ENCODE data around the gene FAM117B.

FAM117B gene

GRCh38 chr2:202634556-202635427 is at the start of gene FAM117B:
Gene FAM117B, plus strand, starts transcription at chr2:202634969. Its CDS starts 219 bp downstream, at chr2:202635188.
- no peaks in the 10 kb centered on the region for H3K9me3 ChIP-seq (ENCODE audit: insufficient read depth, low read length, severe bottlenecking)
- peak within 1 kb of the TSS; percentile 91 for H3K9ac ChIP-seq (ENCODE audit: low read depth, low read length)
- TF ChIP-seq CTCF (IDR thresholded peaks at IDR 0.05; ENCODE audit: borderline replicate concordance, extremely low read depth, low read length, poor library complexity, severe bottlenecking) (peak; percentile 17), EZH2 (IDR thresholded peaks at IDR 0.05; ENCODE audit: borderline replicate concordance, low read depth, low read length, severe bottlenecking) (no peak)
- DNase-seq (peak; percentile 99), ATAC-seq (ENCODE audit: insufficient read depth, low read depth) (peak; percentile 95)
- H3K27me3 ChIP-seq (ENCODE audit: insufficient read depth, low read length, poor library complexity), result no peaks in the 10 kb centered on the region
- peaks cover 46% of the 10 kb centered on the region for H3K79me2 ChIP-seq (ENCODE audit: insufficient read depth, low read length)
- H4K20me1 ChIP-seq (ENCODE audit: insufficient read depth, low read length), result peaks cover 10% of the 10 kb centered on the region; the same call in 1 of the 2 replicates
- no peaks in the 10 kb centered on the region for H3K36me3 ChIP-seq (ENCODE audit: insufficient read depth, low read length)
- H2AFZ ChIP-seq (ENCODE audit: low read depth, low read length), result peak within 1 kb of the TSS; percentile 97
- peak within 1 kb of the TSS; percentile 85 for H3K4me2 ChIP-seq (ENCODE audit: insufficient read depth, low read length)
- H3K4me1 ChIP-seq (ENCODE audit: insufficient read depth, low read length), result peaks cover 43% of the 10 kb centered on the region
- H3K4me3 ChIP-seq (ENCODE audit: low read depth in 1 of 2, low read length in 2 of 2), result peak within 1 kb of the TSS; percentile 83 to 92
- H3K27ac ChIP-seq (ENCODE audit: low read length), result peak within 1 kb of the TSS; percentile 81

- H3K4me3 ChIP-seq (ENCODE audit: low read depth in 1 of 2, low read length in 2 of 2), result peak overlapping the region in 1 of 2 experiments; percentile 18; a peak in 2 of 4 replicates
- 0 out of 2 replicates have a peak overlapping the region, but pooled peaks have one; percentile 10 for H3K9ac ChIP-seq (ENCODE audit: low read depth, low read length)
- H3K4me1 ChIP-seq (ENCODE audit: insufficient read depth, low read length), result peaks cover 10% of the 10 kb centered on the region
- no peaks in the 10 kb centered on the region for H4K20me1 ChIP-seq (ENCODE audit: insufficient read depth, low read length)
- H3K4me2 ChIP-seq (ENCODE audit: insufficient read depth, low read length), result peak overlapping the region; percentile 55
- no peak overlapping the region for H3K27ac ChIP-seq (ENCODE audit: low read length)
- TF ChIP-seq CTCF (IDR thresholded peaks at IDR 0.05; ENCODE audit: borderline replicate concordance, extremely low read depth, low read length, poor library complexity, severe bottlenecking), result peak; percentile 99
- TF ChIP-seq EZH2 (IDR thresholded peaks at IDR 0.05; ENCODE audit: borderline replicate concordance, low read depth, low read length, severe bottlenecking), result no peak
- DNase-seq, result peak; percentile 79
- H3K79me2 ChIP-seq (ENCODE audit: insufficient read depth, low read length), result no peaks in the 10 kb centered on the region
- H2AFZ ChIP-seq (ENCODE audit: low read depth, low read length), result peak overlapping the region; percentile 71
- peak; percentile 98 for ATAC-seq (ENCODE audit: insufficient read depth, low read depth)
- no peaks in the 10 kb centered on the region for H3K27me3 ChIP-seq (ENCODE audit: insufficient read depth, low read length, poor library complexity)
- H3K36me3 ChIP-seq (ENCODE audit: insufficient read depth, low read length), result no peaks in the 10 kb centered on the region
- peaks cover 5% of the 10 kb centered on the region for H3K9me3 ChIP-seq (ENCODE audit: insufficient read depth, low read length, severe bottlenecking)
These were observed 45.9 kb upstream of the FAM117B start for GRCh38 chr2:202588647-202589581.

- H3K4me3 ChIP-seq (ENCODE audit: low read depth in 1 of 2, low read length in 2 of 2), result no peak overlapping the region
- ATAC-seq (ENCODE audit: insufficient read depth, low read depth) (no peak), DNase-seq (no peak)
- H2AFZ ChIP-seq (ENCODE audit: low read depth, low read length), result peak overlapping the region; percentile 71
- no peak for TF ChIP-seq CTCF (IDR thresholded peaks at IDR 0.05; ENCODE audit: borderline replicate concordance, extremely low read depth, low read length, poor library complexity, severe bottlenecking)
- TF ChIP-seq EZH2 (IDR thresholded peaks at IDR 0.05; ENCODE audit: borderline replicate concordance, low read depth, low read length, severe bottlenecking), result no peak
- H3K4me1 ChIP-seq (ENCODE audit: insufficient read depth, low read length), result peaks cover 10% of the 10 kb centered on the region
- no peaks in the 10 kb centered on the region for H3K27me3 ChIP-seq (ENCODE audit: insufficient read depth, low read length, poor library complexity)
- no peaks in the 10 kb centered on the region for H3K36me3 ChIP-seq (ENCODE audit: insufficient read depth, low read length)
- H3K27ac ChIP-seq (ENCODE audit: low read length), result no peak overlapping the region
- no peak overlapping the region for H3K9ac ChIP-seq (ENCODE audit: low read depth, low read length)
- H3K79me2 ChIP-seq (ENCODE audit: insufficient read depth, low read length), result no peaks in the 10 kb centered on the region
- no peaks in the 10 kb centered on the region for H3K9me3 ChIP-seq (ENCODE audit: insufficient read depth, low read length, severe bottlenecking)
- H4K20me1 ChIP-seq (ENCODE audit: insufficient read depth, low read length), result no peaks in the 10 kb centered on the region
- H3K4me2 ChIP-seq (ENCODE audit: insufficient read depth, low read length), result no peak overlapping the region
These were observed 45.2 kb upstream of the FAM117B start for GRCh38 chr2:202589582-202589949.
